HEK293T (cell line): ENCODE results near the gene ZNF341.

ENCODE experiments used
- CTCF ChIA-PET: fragments of 350-600 bp; formaldehyde crosslinking; extraction: SDS; loops from one replicate; lab custom pipeline; 2021; ENCODE audit warnings: antibody characterized with exemption, inconsistent platforms; lab: Yijun Ruan, JAX
- POLR2A ChIA-PET: fragments of 350-600 bp; formaldehyde crosslinking; extraction: SDS; loops from one replicate; lab custom pipeline; 2020; ENCODE audit warnings: antibody characterized with exemption, inconsistent platforms; lab: Yijun Ruan, JAX
- DNase-seq: peaks from one replicate; pipeline ENCODE4 v3.0.0; 2012; ENCODE audit warnings: mixed read lengths; ENCODE audit errors: extremely low spot score
- ARNT ChIP-seq: fragments of 450-650 bp; IDR thresholded peaks from 2 replicates; pipeline ENCODE4 v1.6.1; 2017; ENCODE audit warnings: mild to moderate bottlenecking
- BHLHE40 ChIP-seq: fragments of 450-650 bp; IDR thresholded peaks from 2 replicates; pipeline ENCODE4 v1.6.1; 2016; ENCODE audit warnings: mild to moderate bottlenecking, moderate library complexity, borderline replicate concordance
- CTBP1 ChIP-seq: fragments of 450-650 bp; IDR thresholded peaks from 2 replicates; pipeline ENCODE4 v1.6.1; 2016; ENCODE audit warnings: borderline replicate concordance
- ELF4 ChIP-seq: fragments of 450-650 bp; IDR thresholded peaks from 2 replicates; pipeline ENCODE4 v1.6.1; 2017; ENCODE audit warnings: antibody characterized with exemption
- FOXA1 ChIP-seq: fragments of 450-650 bp; IDR thresholded peaks from 2 replicates; pipeline ENCODE4 v1.6.1; 2016; ENCODE audit warnings: mild to moderate bottlenecking
- FOXK2 ChIP-seq: fragments of 450-650 bp; IDR thresholded peaks from 2 replicates; pipeline ENCODE4 v1.6.1; 2016; ENCODE audit warnings: mild to moderate bottlenecking
- FOXM1 ChIP-seq: fragments of 450-650 bp; IDR thresholded peaks from 2 replicates; pipeline ENCODE4 v1.6.1; 2017; ENCODE audit warnings: mild to moderate bottlenecking, borderline replicate concordance
- HDGF ChIP-seq: fragments of 450-650 bp; IDR thresholded peaks from 2 replicates; pipeline ENCODE4 v1.6.1; 2017; ENCODE audit warnings: antibody characterized with exemption, borderline replicate concordance
- L3MBTL2 ChIP-seq: fragments of 450-650 bp; conservative IDR thresholded peaks from 2 replicates; pipeline ENCODE4 v1.6.1; 2016; ENCODE audit warnings: mild to moderate bottlenecking
- LEF1 ChIP-seq: fragments of 450-650 bp; IDR thresholded peaks from 2 replicates; pipeline ENCODE4 v1.6.1; 2017; ENCODE audit warnings: mild to moderate bottlenecking, borderline replicate concordance
- NFRKB ChIP-seq: fragments of 450-650 bp; IDR thresholded peaks from 2 replicates; pipeline ENCODE4 v1.6.1; 2016; ENCODE audit warnings: mild to moderate bottlenecking, moderate library complexity
- SP1 ChIP-seq: fragments of 450-650 bp; IDR thresholded peaks from 2 replicates; pipeline ENCODE4 v1.6.1; 2017
- SUZ12 ChIP-seq: fragments of 450-650 bp; IDR thresholded peaks from 2 replicates; pipeline ENCODE4 v1.6.1; 2016; ENCODE audit warnings: mild to moderate bottlenecking
- TARDBP ChIP-seq: fragments of 450-650 bp; IDR thresholded peaks from 2 replicates; pipeline ENCODE4 v1.6.1; 2016
- ZNF384 ChIP-seq: fragments of 450-650 bp; IDR thresholded peaks from 2 replicates; pipeline ENCODE4 v1.6.1; 2016
- TF ChIP-seq, protein P1 (sequence below): fragments of 450-650 bp; IDR thresholded peaks from 2 replicates; pipeline ENCODE4 v1.6.1; 2016

The ZNF341 gene

DNA sequence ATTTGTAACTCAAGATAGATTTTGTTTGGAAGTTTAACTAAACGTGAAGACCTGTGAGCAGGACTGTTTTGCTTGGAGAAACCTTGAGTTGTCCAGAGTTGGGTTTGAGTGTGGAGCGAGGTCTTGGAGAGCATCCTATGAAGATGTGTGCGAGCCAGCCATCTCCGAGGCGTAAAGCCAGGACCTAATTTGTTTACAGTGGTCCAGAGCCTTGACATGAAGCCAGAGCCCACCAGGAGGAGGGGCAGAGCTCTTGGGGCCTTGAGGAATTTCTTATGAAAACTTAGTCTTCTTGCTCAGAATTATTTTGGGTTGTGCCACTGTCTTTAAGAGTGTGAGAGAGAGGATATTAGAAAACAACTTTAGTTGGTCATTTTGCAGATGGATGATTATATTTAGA lies 85.6 kb downstream of the ZNF341 start:
- CTCF ChIA-PET = no interaction called here
- DNase-seq = no peak
- POLR2A ChIA-PET = no interaction called here
- TF ChIP-seq LEF1 (no peak), CTBP1 (no peak), NFRKB (no peak), ELF4 (no peak), ARNT (no peak)

DNA sequence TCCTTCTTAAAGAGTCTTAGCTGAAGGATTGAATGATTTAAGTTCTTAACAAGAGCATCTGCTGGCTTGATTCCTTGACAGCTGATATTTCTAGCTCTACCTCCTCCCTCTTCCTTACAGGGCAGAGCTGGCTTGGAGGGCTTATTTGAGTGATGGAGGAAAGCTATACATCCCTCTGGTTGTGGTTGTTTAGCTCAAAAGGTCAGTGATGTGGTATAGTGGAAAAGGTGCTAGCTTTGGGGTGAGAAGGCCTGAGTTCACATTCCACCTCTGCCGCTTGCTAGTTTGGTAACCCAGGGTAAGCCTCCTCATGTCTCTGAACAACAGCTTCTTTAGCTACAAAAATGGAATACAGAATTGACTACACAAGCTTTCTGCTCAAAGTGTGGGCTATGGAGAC lies 87.7 kb downstream of the ZNF341 start:
- ChIA-PET CTCF (interaction anchor here (0.6 kb wide), 1 partner anchor 118 kb away, joined by 5 read pairs; no protein-coding TSS in a partner anchor), POLR2A (no interaction called here)
- TF ChIP-seq NFRKB (no peak), LEF1 (no peak), ARNT (no peak)
- no peak for DNase-seq

- POLR2A ChIA-PET = no interaction called here
- DNase-seq = no peak
- no peak for TF ChIP-seq CTBP1
- TF ChIP-seq FOXM1 = no peak
- no peak for TF ChIP-seq FOXA1
- no peak for TF ChIP-seq TARDBP
- TF ChIP-seq NFRKB = no peak
- no peak for TF ChIP-seq ZNF384
- TF ChIP-seq SUZ12 = no peak
- TF ChIP-seq BHLHE40 = no peak
- TF ChIP-seq L3MBTL2 = no peak
- TF ChIP-seq FOXK2 = no peak
- TF ChIP-seq LEF1 = no peak
- no peak for TF ChIP-seq ELF4
- no peak for TF ChIP-seq HDGF
- TF ChIP-seq ARNT = no peak
- TF ChIP-seq SP1 = no peak
- TF ChIP-seq, protein P1, sequence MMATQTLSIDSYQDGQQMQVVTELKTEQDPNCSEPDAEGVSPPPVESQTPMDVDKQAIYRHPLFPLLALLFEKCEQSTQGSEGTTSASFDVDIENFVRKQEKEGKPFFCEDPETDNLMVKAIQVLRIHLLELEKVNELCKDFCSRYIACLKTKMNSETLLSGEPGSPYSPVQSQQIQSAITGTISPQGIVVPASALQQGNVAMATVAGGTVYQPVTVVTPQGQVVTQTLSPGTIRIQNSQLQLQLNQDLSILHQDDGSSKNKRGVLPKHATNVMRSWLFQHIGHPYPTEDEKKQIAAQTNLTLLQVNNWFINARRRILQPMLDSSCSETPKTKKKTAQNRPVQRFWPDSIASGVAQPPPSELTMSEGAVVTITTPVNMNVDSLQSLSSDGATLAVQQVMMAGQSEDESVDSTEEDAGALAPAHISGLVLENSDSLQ = no peak
- CTCF ChIA-PET = no interaction called here
Measured at GRCh38 chr20:33820362-33820761, 88.6 kb downstream of the ZNF341 start.

DNA sequence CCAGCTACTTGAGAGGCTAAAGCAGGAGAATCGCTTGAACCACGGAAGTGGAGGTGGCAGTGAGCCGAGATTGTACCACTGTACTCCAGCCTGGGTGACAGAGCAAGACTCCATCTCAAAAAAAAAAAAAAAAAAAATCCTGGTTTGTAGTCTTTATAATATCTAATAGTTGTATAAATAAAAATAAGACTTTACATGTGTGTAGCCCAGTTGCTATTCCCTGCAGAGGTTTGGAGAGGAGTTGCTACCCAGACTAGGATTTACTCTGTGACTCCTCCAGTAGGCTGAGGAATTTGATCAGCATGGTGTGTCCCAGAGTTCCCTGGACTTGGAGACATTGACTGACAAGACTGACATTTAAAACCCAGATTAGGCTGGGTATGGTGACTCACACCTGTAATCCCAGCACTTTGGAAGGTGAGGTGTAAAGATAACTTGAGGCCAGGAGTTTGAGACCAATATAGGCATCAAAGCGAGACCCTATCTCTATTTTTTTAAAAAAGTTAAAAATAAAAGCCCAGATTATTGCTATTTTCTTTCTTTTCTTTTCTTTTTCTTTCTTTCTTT lies 89.6 kb downstream of the ZNF341 start:
- DNase-seq = no peak
- TF ChIP-seq BHLHE40 (no peak), FOXM1 (no peak), FOXK2 (no peak), SUZ12 (no peak), NFRKB (no peak), ELF4 (no peak), ZNF384 (no peak)
- TF ChIP-seq, protein P1 = 0 out of 2 replicates have a peak, but pooled peaks have one; percentile 15
- ChIA-PET POLR2A (no interaction called here), CTCF (no interaction called here)

DNA sequence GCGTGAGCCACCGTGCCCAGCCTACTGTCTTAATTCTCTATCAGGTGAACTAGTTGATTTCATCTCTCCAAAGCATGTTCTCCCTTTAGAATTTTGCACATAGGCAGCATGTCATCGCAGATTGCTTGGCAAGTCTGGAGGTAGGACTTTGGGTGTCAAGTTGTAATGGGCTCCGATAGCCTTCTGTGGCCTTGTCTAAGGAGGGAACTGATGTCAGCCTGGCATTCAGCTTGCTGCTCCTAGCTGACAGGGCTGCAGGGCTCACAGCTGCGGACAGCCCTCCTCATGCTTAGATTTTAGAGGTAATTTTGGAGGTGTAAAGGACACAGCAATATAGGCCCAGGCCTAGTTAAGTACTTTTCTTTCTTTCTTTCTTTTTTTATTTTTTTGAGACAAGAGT lies 90.6 kb downstream of the ZNF341 start:
- DNase-seq = no peak
- ChIA-PET POLR2A (no interaction called here), CTCF (no interaction called here)
- TF ChIP-seq CTBP1 = no peak
- TF ChIP-seq NFRKB = no peak
- no peak for TF ChIP-seq BHLHE40
- TF ChIP-seq LEF1 = no peak
- no peak for TF ChIP-seq SP1
- TF ChIP-seq SUZ12 = no peak
- TF ChIP-seq ELF4 = no peak

DNA sequence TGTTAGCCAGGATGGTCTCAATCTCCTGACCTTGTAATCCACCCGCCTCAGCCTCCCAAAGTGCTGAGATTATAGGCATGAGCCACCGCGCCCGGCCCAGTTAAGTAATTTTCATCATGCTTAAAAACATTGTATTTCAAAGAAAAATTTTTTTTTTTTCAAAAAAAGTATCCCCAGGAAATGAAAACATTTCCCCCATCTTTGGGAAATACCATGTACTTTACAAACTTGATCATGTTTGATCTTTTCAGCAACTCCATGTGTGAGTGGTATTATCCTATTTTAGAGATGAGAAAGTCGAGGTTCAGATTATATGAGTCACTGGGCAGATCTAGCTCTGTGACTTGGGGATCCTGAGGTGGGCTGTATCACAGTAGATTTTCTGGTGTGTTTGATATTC lies 91.2 kb downstream of the ZNF341 start:
- no peak for TF ChIP-seq SUZ12
- no peak for TF ChIP-seq SP1
- TF ChIP-seq TARDBP = no peak
- TF ChIP-seq HDGF = no peak
- no peak for TF ChIP-seq BHLHE40
- DNase-seq = no peak
- POLR2A ChIA-PET = no interaction called here
- CTCF ChIA-PET = no interaction called here

- DNase-seq = no peak
- POLR2A ChIA-PET = no interaction called here
- CTCF ChIA-PET = interaction anchor here (0.6 kb wide), 1 partner anchor 199 kb away, joined by 3 read pairs; no protein-coding TSS in a partner anchor
- no peak for TF ChIP-seq SUZ12
- no peak for TF ChIP-seq SP1
- no peak for TF ChIP-seq ZNF384
- no peak for TF ChIP-seq L3MBTL2
- no peak for TF ChIP-seq FOXA1
- TF ChIP-seq BHLHE40 = no peak
- no peak for TF ChIP-seq ELF4
- no peak for TF ChIP-seq CTBP1
- TF ChIP-seq, protein P1 = no peak
- no peak for TF ChIP-seq ARNT
- no peak for TF ChIP-seq FOXK2
- TF ChIP-seq NFRKB = no peak
- TF ChIP-seq TARDBP = no peak
- no peak for TF ChIP-seq HDGF
- TF ChIP-seq LEF1 = no peak
Measured at GRCh38 chr20:33824852-33825251, 93.1 kb downstream of the ZNF341 start.
